ENCODE data around the gene PHACTR1. TPM values are rescaled to one million over a fixed set of nuclear protein-coding genes. Genes with fewer than 3 reads are reported as not detected.

Gene PHACTR1
- polyA plus RNA-seq, 2 of the 4 experiments (the other 2 are of a cell fraction), result not detected

- TF ChIP-seq E2F6 (IDR thresholded peaks at IDR 0.05; ENCODE audit: borderline replicate concordance, low read depth), result no peak
- TF ChIP-seq KDM1A (IDR thresholded peaks at IDR 0.05; ENCODE audit: low read depth), result no peak
- no peak for TF ChIP-seq CTCF (IDR thresholded peaks at IDR 0.05)
Measured at GRCh38 chr6:13294499-13295069, 578.0 kb downstream of the PHACTR1 start (continued).

- CTCF ChIA-PET, result no interaction called here
- no peaks in the 10 kb centered on the region for H3K4me1 ChIP-seq
- no peaks in the 10 kb centered on the region for H3K9me3 ChIP-seq
- POLR2A ChIA-PET, result no interaction called here
- ATAC-seq (no peak), FAIRE-seq (no peak), DNase-seq (ENCODE audit: low read depth in 1 of 2, low spot score in 1 of 2) (no peak)
- H3K4me2 ChIP-seq, result no peak overlapping the region
- no CpG with 5 or more reads among the region's 11 CpGs for WGBS (ENCODE audit: missing lambda C conversion rate)
- H3K4me3 ChIP-seq, result no peak overlapping the region
- peak overlapping the region in 1 of 2 experiments; percentile 16; a peak in 1 of 6 replicates for H3K27ac ChIP-seq
- TF ChIP-seq POLR2A (IDR thresholded peaks at IDR 0.05; ENCODE audit: low read length) (no peak), CBX2 (IDR thresholded peaks at IDR 0.05; ENCODE audit: borderline replicate concordance, low read depth) (no peak), RNF2 (IDR thresholded peaks at IDR 0.05; ENCODE audit: borderline replicate concordance, low read depth) (no peak), KDM1A (IDR thresholded peaks at IDR 0.05; ENCODE audit: low read depth) (no peak), HMGXB4 (CRISPR knock-in tag; IDR thresholded peaks at IDR 0.05; ENCODE audit: borderline replicate concordance) (no peak), SMC3 (IDR thresholded peaks at IDR 0.05) (no peak), ELK1 (IDR thresholded peaks at IDR 0.05; ENCODE audit: low read depth, low read length) (no peak), RFX5 (IDR thresholded peaks at IDR 0.05) (no peak), MAFK (IDR thresholded peaks at IDR 0.05; ENCODE audit: partially characterized antibody) (no peak), ATOH8 (CRISPR knock-in tag; IDR thresholded peaks at IDR 0.05; ENCODE audit: low read depth) (no peak), NR3C1 (IDR thresholded peaks at IDR 0.05) (no peak), ZSCAN20 (CRISPR knock-in tag; IDR thresholded peaks at IDR 0.05) (no peak)
Measured at GRCh38 chr6:13295576-13295975, 579.0 kb downstream of the PHACTR1 start.

- Histone ChIP-seq H3K27ac (no peak overlapping the region), H3K4me3 (no peak overlapping the region), H3K4me2 (no peak overlapping the region), H3K4me1 (peaks cover under 1% of the 10 kb centered on the region; the same call in 1 of the 3 replicates), H3K9me3 (no peaks in the 10 kb centered on the region)
- 90% methylated on average over 9 of the region's 9 CpGs for WGBS (ENCODE audit: missing lambda C conversion rate)
- TF ChIP-seq MAFK (IDR thresholded peaks at IDR 0.05; ENCODE audit: partially characterized antibody) (no peak), CEBPB (IDR thresholded peaks at IDR 0.05) (no peak), RNF2 (IDR thresholded peaks at IDR 0.05; ENCODE audit: borderline replicate concordance, low read depth) (no peak), HOXB13 (CRISPR knock-in tag; IDR thresholded peaks at IDR 0.05; ENCODE audit: low read depth) (no peak), CBX2 (IDR thresholded peaks at IDR 0.05; ENCODE audit: borderline replicate concordance, low read depth) (no peak)
- ATAC-seq (no peak), FAIRE-seq (no peak), DNase-seq (ENCODE audit: low read depth in 1 of 2, low spot score in 1 of 2) (no peak)
- CTCF ChIA-PET, result interaction anchor here (1.0 to 1.3 kb wide), 2 partner anchors 15 to 279 kb away, joined by 3 read pairs; no protein-coding TSS in a partner anchor
- POLR2A ChIA-PET, result interaction anchor here (2.1 kb wide), 1 partner anchor 32 kb away, joined by 5 read pairs; the partner anchor contains the start of gene TBC1D7
Measured at GRCh38 chr6:13296536-13296997, 580.0 kb downstream of the PHACTR1 start.

Data from A549 (cell line).